K562 (cell line): ENCODE measurements around the gene GRIP1. TPM values are rescaled to one million over a fixed set of nuclear protein-coding genes. Genes with fewer than 3 reads are reported as not detected.

Experiments
- ATAC-seq: fragments of 200-7000 bp; cut with Tn5 transposase; 3 replicates; pipeline ENCODE4 v1.9.1; 2020; ENCODE audit warnings: moderate library complexity
- BruUV-seq: library from RNA; stranded (reverse); fragments of 400-500 nt; replicated peaks from 2 replicates; lab custom pipeline; 2021; lab: Mats Ljungman, UMichigan
- CTCF ChIA-PET: fragments of 300-600 bp; formaldehyde crosslinking; extraction: SDS; loops from one replicate; lab custom pipeline; 2021; ENCODE audit warnings: low intra/inter-chr PET ratio; lab: Yijun Ruan, JAX
- POLR2A ChIA-PET: fragments of 300-600, 350-650 bp; sonication (Branson Sonifier 250); formaldehyde crosslinking; extraction: SDS; loops from one replicate; lab custom pipeline; 2021; ENCODE audit warnings: antibody characterized with exemption, inconsistent platforms; lab: Yijun Ruan, JAX
- DNase-seq, 4 experiments: peaks; one replicate each; pipeline versions ENCODE4 v3.0.0 to v3.0.0-alpha.2; 2011 to 2018; ENCODE audit warnings: low spot score in 3 of 4, mixed read lengths in 3 of 4; ENCODE audit errors: extremely low read depth in 1 of 4
- FAIRE-seq: peaks from 2 replicates; lab custom pipeline; 2011; peaks lifted over from hg19 to GRCh38; lab: Jason Lieb, UNC
- H2AFZ ChIP-seq: 2 replicates; pipeline ENCODE4 v1.6.0; 2011; ENCODE audit warnings: low read depth, low read length, control low read depth, inconsistent platforms
- H3K27ac ChIP-seq: fragments of 200-600 bp; 3 replicates; pipeline ENCODE4 v1.8.0; 2011; ENCODE audit warnings: low read depth, mild to moderate bottlenecking, control low read depth, inconsistent platforms, low read length, moderate library complexity, mixed read lengths; ENCODE audit errors: extremely low read depth
- H3K27me3 ChIP-seq, 2 experiments: fragments of 300-600 bp in 1 of 2; 2 replicates in 1 of 2; 3 replicates in 1 of 2; pipeline versions ENCODE4 v1.6.0 to v1.8.0; 2011; ENCODE audit warnings: inconsistent platforms in 2 of 2, low read length in 2 of 2, mild to moderate bottlenecking in 1 of 2, mixed read lengths in 1 of 2, moderate library complexity in 1 of 2; ENCODE audit not compliant: control insufficient read depth in 2 of 2, insufficient read depth in 2 of 2
- H3K36me3 ChIP-seq: fragments of 300-600 bp; 3 replicates; pipeline ENCODE4 v1.8.0; 2011; ENCODE audit warnings: mild to moderate bottlenecking, low read length, inconsistent platforms; ENCODE audit not compliant: control insufficient read depth, insufficient read depth
- H3K4me1 ChIP-seq, 2 experiments: fragments of 200-600 bp in 1 of 2; replicated peaks in 1 of 2; 2 replicates in 1 of 2; 3 replicates in 1 of 2; pipeline versions ENCODE4 v1.5.1 to v1.8.0; 2011; ENCODE audit warnings: inconsistent platforms in 2 of 2, low read length in 2 of 2, mild to moderate bottlenecking in 1 of 2, mixed read lengths in 1 of 2, moderate library complexity in 1 of 2; ENCODE audit not compliant: control insufficient read depth in 2 of 2, insufficient read depth in 2 of 2
- H3K4me2 ChIP-seq: 2 replicates; pipeline ENCODE4 v1.6.1; 2011; ENCODE audit warnings: low read length, control low read depth, inconsistent platforms, mixed read lengths; ENCODE audit not compliant: insufficient read depth
- H3K4me3 ChIP-seq: fragments of 200-600 bp; sonication (generic), shearing (Covaris generic); 2 replicates; pipeline ENCODE4 v1.5.1; 2016; ENCODE audit warnings: control low read depth, inconsistent platforms
- H3K79me2 ChIP-seq: fragments of 200-600 bp; 3 replicates; pipeline ENCODE4 v1.8.0; 2011; ENCODE audit warnings: low read length, inconsistent platforms; ENCODE audit not compliant: control insufficient read depth, insufficient read depth
- H3K9ac ChIP-seq, 2 experiments: 2 replicates each; pipeline versions ENCODE4 v1.6.0 to v1.6.1; 2011; ENCODE audit warnings: low read depth in 2 of 2, low read length in 2 of 2, control low read depth in 1 of 2, inconsistent platforms in 1 of 2, mild to moderate bottlenecking in 1 of 2, mixed read lengths in 1 of 2; ENCODE audit not compliant: insufficient read depth in 1 of 2
- H3K9me1 ChIP-seq: one replicate; pipeline ENCODE4 v1.6.0; 2011; ENCODE audit warnings: inconsistent platforms, mild to moderate bottlenecking, low read length, moderate library complexity; ENCODE audit not compliant: control insufficient read depth, insufficient read depth
- H3K9me3 ChIP-seq: replicated peaks from 2 replicates; pipeline ENCODE4 v1.5.1; 2011; ENCODE audit warnings: low read depth, low read length, inconsistent platforms; ENCODE audit not compliant: control insufficient read depth, insufficient read depth
- H4K20me1 ChIP-seq: replicated peaks from 2 replicates; pipeline ENCODE4 v1.6.1; 2011; ENCODE audit warnings: low read length, inconsistent platforms, mixed read lengths; ENCODE audit not compliant: control insufficient read depth, insufficient read depth
- CEBPB ChIP-seq: fragments of 450-650 bp; IDR thresholded peaks from 2 replicates; pipeline ENCODE4 v1.6.1; 2016; ENCODE audit warnings: missing genetic modification characterization, missing compliant biosample characterization
- L3MBTL2 ChIP-seq: fragments of 450-650 bp; IDR thresholded peaks from 2 replicates; pipeline ENCODE4 v1.6.1; 2016; ENCODE audit warnings: mild to moderate bottlenecking, moderate library complexity
- SMARCA4 ChIP-seq: fragments of 450-650 bp; IDR thresholded peaks from 2 replicates; pipeline ENCODE4 v1.6.1; 2016
- SMC3 ChIP-seq: conservative IDR thresholded peaks from 2 replicates; pipeline ENCODE4 v1.6.1; 2011; ENCODE audit warnings: low read depth, low read length, improper control_type of control experiment; ENCODE audit not compliant: insufficient read depth
- whole genome bisulfite sequencing: fragments of 100-300 bp; shearing (Covaris generic); methylation state at CpG from one replicate; pipeline ENCODE4 v1.1.6; 2016; ENCODE audit warnings: low coverage, mixed read lengths; ENCODE audit not compliant: insufficient coverage; ENCODE audit errors: missing lambda C conversion rate; 5-methylcytosine and 5-hydroxymethylcytosine counted together
- in situ Hi-C: fragments of 300-500 bp; cut with MboI; formaldehyde crosslinking; loops from 4 replicates; pipeline ENCODE4 v1.15.0; 2018; ENCODE audit warnings: inconsistent platforms, mixed read lengths
- intact Hi-C: fragments of 100-400 bp; cut with micrococcal nuclease; formaldehyde crosslinking; loops from 2 replicates; pipeline ENCODE4 v1.14.2; 2022
- polyA plus RNA-seq, 8 experiments: library from polyadenylated mRNA; depleted of rRNA in 4 of 8; stranded (reverse) in 5 of 8; unstranded in 3 of 8; fragments of >200 nt; fragmentation: Nextera tagmentation in 2 of 8; fragmentation: Illumina TruSeq in 1 of 8; extraction: Ambion mirVana in 2 of 8; extraction: Trizol in 1 of 8; gene quantifications; 2 replicates each; pipeline versions ENCODE4 v1.2.1 to v1.2.3, GENCODE V29; 2011 to 2014; ENCODE audit warnings: inconsistent platforms in 1 of 8, missing spikeins in 1 of 8
- total RNA-seq, 7 experiments: library from RNA; depleted of rRNA in 6 of 7; stranded (reverse); fragments of >200 nt in 6 of 7; fragmentation: Illumina TruSeq in 2 of 7; extraction: Trizol in 2 of 7; gene quantifications; 2 replicates each; pipeline versions ENCODE4 v1.2.1 to v1.2.3, GENCODE V29; 2011 to 2021; ENCODE audit warnings: low replicate concordance in 1 of 7

GRIP1 gene
- total and polyA plus RNA-seq, 9 of the 15 experiments (the other 6 are each of a cell fraction or from before 2014, with no cell fraction given), result 0.28 to 1.2 (median 0.45) TPM

DNA sequence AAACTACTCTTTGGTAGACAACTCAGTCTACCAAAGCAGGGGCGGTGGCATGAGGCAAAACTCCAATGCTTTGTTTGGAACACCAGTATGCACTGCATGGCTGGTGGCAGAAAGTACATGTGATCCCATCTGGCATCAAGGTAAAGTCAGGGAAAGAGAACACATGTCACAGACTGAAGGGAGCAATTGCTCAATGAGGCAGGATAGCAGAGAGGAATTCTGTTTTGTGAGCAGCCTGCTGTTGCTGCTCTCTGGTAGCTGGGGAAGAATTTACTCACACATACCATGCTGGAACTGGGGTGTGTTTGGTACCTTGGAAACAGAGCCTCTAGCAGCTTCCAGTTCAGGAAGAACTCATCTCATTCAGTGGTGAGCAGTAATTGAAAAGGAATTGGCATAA lies 291.8 kb downstream of the GRIP1 start (continued):
- TF ChIP-seq SMARCA4 (no peak), L3MBTL2 (no peak)
- TF ChIP-seq, all 486 proteins: peak for 0

DNA sequence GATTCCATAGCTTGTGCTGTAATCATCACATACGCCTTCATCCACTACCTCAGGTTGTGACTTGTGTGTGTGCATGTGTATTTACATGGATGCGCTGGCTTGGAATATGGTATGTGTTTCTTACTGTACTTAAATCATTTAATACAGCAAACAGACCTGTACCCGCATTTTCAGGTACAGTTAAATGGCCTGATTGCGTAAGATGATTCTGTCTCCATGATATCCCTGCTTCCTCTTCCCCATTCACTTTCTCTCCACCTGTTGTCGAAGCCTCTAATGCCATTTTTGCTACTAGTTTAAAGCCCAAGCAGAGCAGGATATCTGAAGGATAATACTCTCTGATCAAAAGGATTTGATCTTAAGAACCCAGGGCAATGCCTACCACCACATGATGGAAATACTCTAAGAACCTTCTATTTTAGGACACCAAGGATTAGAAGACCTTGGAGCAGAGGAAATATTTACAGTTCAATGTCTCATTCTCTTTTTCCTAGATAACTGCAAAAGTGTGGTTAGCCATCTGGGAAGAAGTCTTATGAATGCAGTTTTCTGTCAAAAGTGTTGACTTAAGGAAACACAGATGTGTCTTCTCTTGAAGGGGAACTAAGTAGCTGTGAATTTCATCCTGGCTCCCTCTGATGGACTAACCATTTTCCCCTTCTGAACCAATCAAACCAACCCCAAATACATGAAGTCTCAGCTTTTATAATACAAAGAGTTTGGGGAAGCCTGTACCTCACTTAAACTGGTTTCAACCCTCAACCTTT lies 297.9 kb downstream of the GRIP1 start:
- H2AFZ ChIP-seq, result no peak overlapping the region
- H3K4me3 ChIP-seq, result no peak overlapping the region
- ATAC-seq (no peak), DNase-seq (no peak), FAIRE-seq (no peak)
- no TSS peak for BruUV-seq
- H4K20me1 ChIP-seq, result no peaks in the 10 kb centered on the region
- H3K27me3 ChIP-seq, result peaks cover 0 to 5% of the 10 kb centered on the region in 2 experiments; a peak in 3 of 5 replicates
- H3K79me2 ChIP-seq, result no peaks in the 10 kb centered on the region
- TF ChIP-seq SMC3 (no peak), CEBPB (peak; percentile 57)
- H3K4me1 ChIP-seq, result no peaks in the 10 kb centered on the region
- 6% methylated on average over 5 of the region's 5 CpGs for WGBS
- ChIA-PET CTCF (no interaction called here), POLR2A (no interaction called here)
- no peaks in the 10 kb centered on the region for H3K36me3 ChIP-seq
- in situ Hi-C loops (no loop called here), intact Hi-C loops (no loop called here)
- H3K9me1 ChIP-seq, result no peaks in the 10 kb centered on the region
- H3K27ac ChIP-seq, result no peak overlapping the region
- no peak overlapping the region for H3K9ac ChIP-seq
- H3K9me3 ChIP-seq, result no peaks in the 10 kb centered on the region
- H3K4me2 ChIP-seq, result no peak overlapping the region
